Measurements from ENCODE around the gene EIF4EBP2.

Gene EIF4EBP2

GRCh38 chr10:70461397-70462348, 57.7 kb downstream of the EIF4EBP2 start:
- no peak overlapping the region for H3K4me3 ChIP-seq (ENCODE audit: low read depth, low read length)
- DNase-seq (ENCODE audit: low read depth) = peak; percentile 73
- TF ChIP-seq, protein P1, sequence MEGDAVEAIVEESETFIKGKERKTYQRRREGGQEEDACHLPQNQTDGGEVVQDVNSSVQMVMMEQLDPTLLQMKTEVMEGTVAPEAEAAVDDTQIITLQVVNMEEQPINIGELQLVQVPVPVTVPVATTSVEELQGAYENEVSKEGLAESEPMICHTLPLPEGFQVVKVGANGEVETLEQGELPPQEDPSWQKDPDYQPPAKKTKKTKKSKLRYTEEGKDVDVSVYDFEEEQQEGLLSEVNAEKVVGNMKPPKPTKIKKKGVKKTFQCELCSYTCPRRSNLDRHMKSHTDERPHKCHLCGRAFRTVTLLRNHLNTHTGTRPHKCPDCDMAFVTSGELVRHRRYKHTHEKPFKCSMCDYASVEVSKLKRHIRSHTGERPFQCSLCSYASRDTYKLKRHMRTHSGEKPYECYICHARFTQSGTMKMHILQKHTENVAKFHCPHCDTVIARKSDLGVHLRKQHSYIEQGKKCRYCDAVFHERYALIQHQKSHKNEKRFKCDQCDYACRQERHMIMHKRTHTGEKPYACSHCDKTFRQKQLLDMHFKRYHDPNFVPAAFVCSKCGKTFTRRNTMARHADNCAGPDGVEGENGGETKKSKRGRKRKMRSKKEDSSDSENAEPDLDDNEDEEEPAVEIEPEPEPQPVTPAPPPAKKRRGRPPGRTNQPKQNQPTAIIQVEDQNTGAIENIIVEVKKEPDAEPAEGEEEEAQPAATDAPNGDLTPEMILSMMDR (conservative IDR thresholded peaks at IDR 0.05; ENCODE audit: low read depth, low read length) = peak; percentile 92

DNA sequence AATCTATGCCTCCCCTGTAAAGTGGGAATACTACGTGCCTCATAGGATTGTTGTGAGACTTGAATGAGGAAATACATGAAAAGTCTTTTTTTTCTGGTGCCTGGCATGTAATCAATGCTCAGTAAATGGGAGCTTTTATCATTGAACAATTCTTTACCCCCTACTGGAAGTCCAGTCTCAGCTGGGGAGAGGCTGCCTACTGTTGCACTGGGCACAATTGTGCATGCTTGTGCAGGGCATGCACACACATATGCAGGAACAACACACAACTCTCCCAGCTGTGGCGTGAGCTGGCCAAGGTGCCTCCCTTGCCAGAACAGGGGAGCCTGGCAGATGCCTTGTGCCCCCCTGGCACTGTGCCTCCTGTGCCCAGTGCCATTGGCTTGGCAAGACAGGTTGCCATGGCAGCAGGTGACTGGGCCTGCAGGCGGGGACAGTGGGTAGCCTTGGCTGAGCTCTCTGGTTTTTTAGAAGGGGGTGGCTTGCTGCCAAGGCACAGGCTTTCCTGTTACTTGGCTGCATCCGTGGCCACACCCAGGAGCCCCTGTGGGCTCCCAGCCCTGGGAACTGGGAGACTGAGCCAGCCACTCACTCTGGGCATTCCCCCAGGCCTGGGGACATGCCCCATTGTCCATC, 58.5 kb downstream of the EIF4EBP2 start:
- TF ChIP-seq, protein P1 (conservative IDR thresholded peaks at IDR 0.05; ENCODE audit: low read depth, low read length) = no peak
- H3K4me3 ChIP-seq (ENCODE audit: low read depth, low read length) = no peak overlapping the region
- no peak for DNase-seq (ENCODE audit: low read depth)

- DNase-seq (ENCODE audit: low read depth) = no peak
- no peak overlapping the region for H3K4me3 ChIP-seq (ENCODE audit: low read depth, low read length)
- TF ChIP-seq, protein P1 (conservative IDR thresholded peaks at IDR 0.05; ENCODE audit: low read depth, low read length) = no peak
These were observed 61.3 kb downstream of the EIF4EBP2 start for GRCh38 chr10:70465278-70465677.

DNA sequence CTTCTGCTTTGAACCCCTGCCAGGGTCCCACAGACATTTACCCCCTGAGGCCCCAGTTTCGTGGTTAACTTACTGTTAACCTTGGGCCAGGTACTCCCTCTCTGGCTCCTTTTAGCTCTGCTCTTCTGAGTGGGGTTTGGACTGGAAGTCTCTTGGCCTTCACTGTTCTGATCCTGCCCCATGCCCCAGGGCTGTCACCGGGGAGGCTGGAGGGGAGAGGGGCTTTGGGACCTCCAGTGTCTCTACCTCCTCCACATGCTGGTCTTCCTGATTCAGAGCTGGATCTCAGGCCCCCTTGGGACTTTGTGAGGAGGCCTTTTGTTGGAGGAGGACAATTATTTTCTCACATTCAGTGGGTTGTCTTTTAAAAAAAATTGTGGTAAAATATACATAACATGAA, 61.9 kb downstream of the EIF4EBP2 start:
- no peak for DNase-seq (ENCODE audit: low read depth)
- TF ChIP-seq, protein P1 (conservative IDR thresholded peaks at IDR 0.05; ENCODE audit: low read depth, low read length) = no peak
- no peak overlapping the region for H3K4me3 ChIP-seq (ENCODE audit: low read depth, low read length)

DNA sequence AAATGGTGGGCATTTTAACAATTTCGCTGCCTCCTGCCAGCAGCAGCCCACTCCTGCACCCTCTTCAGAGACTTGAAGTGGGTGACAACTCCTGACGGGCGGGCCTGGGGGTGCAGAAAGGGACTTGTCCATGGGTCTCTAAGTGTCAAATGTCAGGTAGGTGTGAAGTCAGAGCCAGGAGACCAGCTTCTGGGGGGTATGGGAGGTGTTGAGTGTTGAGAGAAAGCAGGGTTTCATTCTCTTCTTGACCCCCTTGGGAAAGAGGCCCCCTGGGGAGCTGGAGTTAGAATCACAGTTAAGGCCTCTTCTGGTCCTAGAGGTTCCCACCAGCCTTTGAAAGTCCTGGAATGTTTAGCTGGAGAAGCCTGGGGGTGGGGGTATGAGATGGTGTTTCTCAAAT, 63.0 kb downstream of the EIF4EBP2 start:
- TF ChIP-seq, protein P1 (conservative IDR thresholded peaks at IDR 0.05; ENCODE audit: low read depth, low read length) = no peak
- no peak for DNase-seq (ENCODE audit: low read depth)
- no peak overlapping the region for H3K4me3 ChIP-seq (ENCODE audit: low read depth, low read length)

DNA sequence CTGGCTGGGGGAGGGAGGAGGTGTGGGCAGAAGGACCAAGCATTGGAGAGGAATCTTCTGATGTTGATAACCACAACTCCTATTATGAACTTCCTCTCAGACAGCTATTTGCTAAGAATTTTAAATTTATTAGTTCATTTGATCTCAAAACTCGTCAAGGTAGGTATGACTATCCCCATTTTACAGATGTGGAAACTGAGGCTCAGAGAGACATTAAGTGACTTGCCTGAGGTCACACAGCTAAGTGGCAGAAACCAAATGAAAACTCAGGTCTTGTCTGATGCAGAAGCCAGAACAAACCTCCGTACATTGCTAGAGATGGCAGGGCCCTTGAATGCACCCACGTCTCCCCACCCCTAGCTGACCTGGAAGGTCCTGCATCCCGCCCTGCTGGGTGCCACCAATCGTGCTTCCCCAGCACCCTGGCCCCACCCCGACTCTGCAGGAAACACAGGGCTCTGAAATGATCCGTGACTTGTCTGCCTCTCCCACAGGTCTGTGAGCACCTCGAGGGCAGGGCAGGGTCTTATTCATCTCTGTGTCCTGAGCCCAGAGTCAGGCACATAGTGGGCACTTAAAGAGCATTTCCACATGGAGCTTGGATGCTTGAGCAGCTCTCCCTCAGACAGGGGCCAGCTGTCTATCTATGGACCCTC, 69.0 kb downstream of the EIF4EBP2 start:
- TF ChIP-seq, protein P1 (conservative IDR thresholded peaks at IDR 0.05; ENCODE audit: low read depth, low read length) = no peak
- H3K4me3 ChIP-seq (ENCODE audit: low read depth, low read length) = no peak overlapping the region
- no peak for DNase-seq (ENCODE audit: low read depth)
